Measurements from ENCODE around the gene EFCAB6.

Gene EFCAB6

DNA sequence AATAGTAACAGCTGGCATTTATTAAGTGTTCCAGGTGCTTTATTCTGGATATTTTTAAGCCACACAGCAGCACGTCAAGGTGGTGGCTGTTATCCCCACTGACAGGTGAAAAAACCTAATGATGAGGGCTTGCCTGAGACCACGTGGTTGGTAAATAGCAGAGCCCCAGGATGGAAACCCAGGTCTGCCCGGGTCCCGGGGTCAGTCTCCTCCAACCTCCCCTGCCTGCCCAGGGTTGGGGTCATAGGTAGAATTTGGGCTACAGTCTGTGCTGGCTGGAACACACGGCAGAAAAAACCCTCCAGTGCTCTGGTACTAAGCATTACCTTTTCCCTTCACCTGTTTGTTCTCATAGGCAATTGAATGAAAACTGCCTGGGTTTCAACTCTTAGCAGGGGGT is 57.9 kb downstream of the EFCAB6 start:
- DNase-seq (ENCODE audit: low spot score), result no peak
- TF ChIP-seq, protein P1, sequence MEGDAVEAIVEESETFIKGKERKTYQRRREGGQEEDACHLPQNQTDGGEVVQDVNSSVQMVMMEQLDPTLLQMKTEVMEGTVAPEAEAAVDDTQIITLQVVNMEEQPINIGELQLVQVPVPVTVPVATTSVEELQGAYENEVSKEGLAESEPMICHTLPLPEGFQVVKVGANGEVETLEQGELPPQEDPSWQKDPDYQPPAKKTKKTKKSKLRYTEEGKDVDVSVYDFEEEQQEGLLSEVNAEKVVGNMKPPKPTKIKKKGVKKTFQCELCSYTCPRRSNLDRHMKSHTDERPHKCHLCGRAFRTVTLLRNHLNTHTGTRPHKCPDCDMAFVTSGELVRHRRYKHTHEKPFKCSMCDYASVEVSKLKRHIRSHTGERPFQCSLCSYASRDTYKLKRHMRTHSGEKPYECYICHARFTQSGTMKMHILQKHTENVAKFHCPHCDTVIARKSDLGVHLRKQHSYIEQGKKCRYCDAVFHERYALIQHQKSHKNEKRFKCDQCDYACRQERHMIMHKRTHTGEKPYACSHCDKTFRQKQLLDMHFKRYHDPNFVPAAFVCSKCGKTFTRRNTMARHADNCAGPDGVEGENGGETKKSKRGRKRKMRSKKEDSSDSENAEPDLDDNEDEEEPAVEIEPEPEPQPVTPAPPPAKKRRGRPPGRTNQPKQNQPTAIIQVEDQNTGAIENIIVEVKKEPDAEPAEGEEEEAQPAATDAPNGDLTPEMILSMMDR (IDR thresholded peaks at IDR 0.05; ENCODE audit: extremely low read depth, missing control alignments), result no peak

DNA sequence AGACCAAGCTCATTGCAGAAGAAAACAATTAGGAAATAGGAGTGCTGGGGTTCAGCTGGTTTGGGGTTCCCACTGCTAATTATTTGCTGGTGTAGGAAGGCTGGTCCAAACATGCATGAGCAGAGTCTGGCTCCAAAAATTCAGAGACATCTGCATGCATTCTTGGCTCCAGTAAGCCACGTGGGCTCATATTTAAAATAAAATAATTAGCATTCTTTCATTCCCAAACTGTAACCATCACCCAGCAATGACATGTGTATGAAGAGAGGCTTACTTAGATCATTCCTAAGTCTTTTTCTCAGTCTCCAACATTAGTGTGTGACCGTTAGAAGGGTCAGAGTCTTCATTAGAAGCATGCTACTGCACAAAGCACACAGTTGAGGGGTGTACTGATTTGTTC is 58.4 kb downstream of the EFCAB6 start:
- DNase-seq (ENCODE audit: low spot score), result no peak
- TF ChIP-seq, protein P1 (IDR thresholded peaks at IDR 0.05; ENCODE audit: extremely low read depth, missing control alignments), result no peak

DNA sequence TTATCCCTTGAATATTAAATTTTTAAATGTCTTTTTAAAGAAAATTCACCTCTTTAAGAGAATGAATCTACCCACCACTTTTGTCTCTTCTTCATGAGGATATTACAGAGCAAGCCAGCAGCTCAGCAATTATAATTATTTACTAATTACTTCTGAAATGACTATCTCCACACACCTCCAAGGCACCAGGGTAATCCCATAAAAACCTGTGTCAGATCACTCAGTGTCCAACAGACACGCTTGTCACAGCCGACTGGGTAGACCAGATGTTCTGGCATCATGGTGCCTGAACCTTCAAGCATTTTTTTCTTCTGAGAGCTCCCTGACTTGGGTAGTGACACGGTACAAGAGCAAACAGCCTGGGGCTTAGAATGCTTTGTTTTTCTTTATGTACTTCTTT is 61.4 kb downstream of the EFCAB6 start:
- TF ChIP-seq, protein P1 (IDR thresholded peaks at IDR 0.05; ENCODE audit: extremely low read depth, missing control alignments), result no peak
- DNase-seq (ENCODE audit: low spot score), result no peak

DNA sequence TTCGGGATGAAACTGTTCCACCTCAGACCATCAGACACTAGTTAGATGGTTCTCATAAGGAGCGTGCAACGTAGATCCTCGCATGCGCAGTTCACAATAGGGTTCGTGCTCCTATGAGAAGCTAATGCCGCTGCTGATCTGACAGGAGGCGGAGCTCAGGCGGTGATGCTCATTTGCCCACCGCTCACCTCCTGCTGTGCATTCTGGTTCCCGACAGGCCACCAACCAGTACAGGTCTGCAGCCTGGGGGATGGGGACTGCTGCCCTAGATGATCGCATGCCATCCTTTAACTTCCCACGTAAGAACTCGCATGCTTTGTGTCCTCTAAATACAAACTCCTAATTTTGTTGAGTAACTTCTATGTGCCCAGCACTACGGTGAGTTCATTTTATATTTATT is 62.6 kb downstream of the EFCAB6 start:
- TF ChIP-seq, protein P1 (IDR thresholded peaks at IDR 0.05; ENCODE audit: extremely low read depth, missing control alignments), result no peak
- DNase-seq (ENCODE audit: low spot score), result no peak

DNA sequence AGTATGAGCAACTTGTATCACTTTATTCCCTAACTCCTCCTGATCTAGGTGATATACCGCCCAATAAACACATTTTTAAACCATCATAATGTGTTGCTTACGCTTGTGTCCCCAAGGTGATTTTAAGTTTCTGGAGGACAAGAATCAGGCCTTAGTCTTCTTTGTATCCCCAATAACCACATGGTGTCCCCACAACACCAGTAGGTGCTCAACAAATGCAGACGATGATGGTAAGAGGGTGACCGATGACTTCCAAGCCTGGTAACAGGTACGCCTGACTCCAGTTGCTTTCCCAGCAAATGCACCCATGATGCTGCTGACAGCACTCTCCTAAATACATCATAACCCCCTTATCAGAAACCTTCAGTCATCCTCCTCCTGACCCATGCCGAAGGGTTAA is 64.2 kb downstream of the EFCAB6 start:
- TF ChIP-seq, protein P1 (IDR thresholded peaks at IDR 0.05; ENCODE audit: extremely low read depth, missing control alignments), result no peak
- no peak for DNase-seq (ENCODE audit: low spot score)

DNA sequence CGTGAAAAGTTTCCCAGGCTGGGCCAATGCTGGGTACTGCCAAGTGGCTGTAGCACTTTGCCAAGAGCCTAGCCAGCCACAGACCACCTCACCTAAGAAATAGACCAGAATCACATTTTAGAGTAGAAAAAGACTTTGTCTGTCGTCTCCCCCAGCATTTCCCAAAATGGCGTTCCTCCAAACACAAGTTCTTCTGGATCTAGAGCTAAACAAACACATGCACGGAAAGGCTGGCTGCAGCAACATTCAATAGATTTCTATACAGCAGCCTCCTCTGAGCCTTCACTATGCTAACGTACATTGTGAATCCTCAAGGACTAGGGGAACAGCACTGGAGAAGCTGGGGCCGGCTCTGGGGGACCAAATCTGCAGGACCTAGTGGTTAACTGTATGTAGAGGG is 65.0 kb downstream of the EFCAB6 start:
- TF ChIP-seq, protein P1 (IDR thresholded peaks at IDR 0.05; ENCODE audit: extremely low read depth, missing control alignments), result no peak
- DNase-seq (ENCODE audit: low spot score), result no peak

DNA sequence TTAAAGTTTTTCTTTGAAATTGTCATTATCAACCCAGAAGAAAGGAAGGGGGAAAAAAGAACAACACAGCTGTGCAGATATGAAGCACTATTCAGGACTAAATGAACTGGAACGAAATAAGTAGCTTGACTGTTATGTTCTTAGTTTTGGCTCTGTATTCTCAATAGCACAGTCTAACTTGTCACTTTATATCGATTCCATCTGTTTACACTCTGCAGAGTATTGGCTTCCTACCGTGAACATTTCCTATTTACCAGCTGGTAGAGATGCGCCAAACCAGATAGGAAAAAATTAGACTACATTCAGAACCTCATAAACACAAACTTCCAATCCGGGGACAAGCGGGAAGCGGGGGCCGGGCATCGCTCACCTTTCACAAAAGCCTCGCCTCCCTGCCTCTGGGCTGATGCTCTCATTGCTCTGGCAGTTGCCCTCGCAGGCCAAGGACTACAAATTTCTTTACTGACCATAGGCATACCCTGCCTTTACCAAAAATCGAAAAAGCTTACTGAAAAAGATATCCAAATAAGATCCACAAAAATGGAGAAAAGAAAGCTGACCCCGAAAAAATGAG is 66.2 kb downstream of the EFCAB6 start:
- no peak for DNase-seq (ENCODE audit: low spot score)
- TF ChIP-seq, protein P1 (IDR thresholded peaks at IDR 0.05; ENCODE audit: extremely low read depth, missing control alignments), result no peak

Data from GM20000 (cell line).